Ishikawa (cell line): ENCODE data around the gene MLN.

ENCODE experiments used
- CEBPB ChIP-seq: IDR thresholded peaks from 2 replicates; pipeline ENCODE4 v1.6.1; 2012
- EP300 ChIP-seq: IDR thresholded peaks from 2 replicates; pipeline ENCODE4 v1.6.1; 2012; ENCODE audit warnings: borderline replicate concordance
- RAD21 ChIP-seq: IDR thresholded peaks from 2 replicates; pipeline ENCODE4 v1.6.1; 2012; ENCODE audit warnings: low read depth
- REST ChIP-seq: IDR thresholded peaks from 2 replicates; pipeline ENCODE4 v1.6.1; 2012; ENCODE audit warnings: low read depth, mild to moderate bottlenecking
- TAF1 ChIP-seq: IDR thresholded peaks from 2 replicates; pipeline ENCODE4 v1.6.1; 2012; ENCODE audit warnings: low read depth, mild to moderate bottlenecking
- TF ChIP-seq, protein P1 (sequence below): IDR thresholded peaks from 2 replicates; pipeline ENCODE4 v1.6.1; 2012

- no peak for TF ChIP-seq TAF1
- TF ChIP-seq, protein P1, sequence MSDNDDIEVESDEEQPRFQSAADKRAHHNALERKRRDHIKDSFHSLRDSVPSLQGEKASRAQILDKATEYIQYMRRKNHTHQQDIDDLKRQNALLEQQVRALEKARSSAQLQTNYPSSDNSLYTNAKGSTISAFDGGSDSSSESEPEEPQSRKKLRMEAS: no peak
- no peak for TF ChIP-seq REST
- TF ChIP-seq EP300: no peak
- TF ChIP-seq CEBPB: no peak
- peak; percentile 74 for TF ChIP-seq RAD21
Observed at GRCh38 chr6:33768644-33769120, 35.1 kb downstream of the MLN start.
